ENCODE measurements around the gene TMPRSS13.

The TMPRSS13 gene

GRCh38 chr11:117906710-117907109 is 22.5 kb downstream of the TMPRSS13 start:
- no peak for DNase-seq (ENCODE audit: low spot score)
- H3K27ac ChIP-seq (ENCODE audit: poor library complexity, severe bottlenecking): peak overlapping the region; percentile 38
- TF ChIP-seq CTCF (IDR thresholded peaks at IDR 0.05; ENCODE audit: poor library complexity, severe bottlenecking): no peak
- ATAC-seq (ENCODE audit: low read depth): no peak
- no peaks in the 10 kb centered on the region for H3K27me3 ChIP-seq (ENCODE audit: insufficient read depth, poor library complexity, severe bottlenecking)
- H3K4me3 ChIP-seq (ENCODE audit: severe bottlenecking): no peak overlapping the region
- no peaks in the 10 kb centered on the region for H3K36me3 ChIP-seq (ENCODE audit: low read depth)
- H3K9me3 ChIP-seq (ENCODE audit: severe bottlenecking): no peaks in the 10 kb centered on the region
- peaks cover 9% of the 10 kb centered on the region for H3K4me1 ChIP-seq (ENCODE audit: insufficient read depth, poor library complexity, severe bottlenecking)

- H3K9me3 ChIP-seq (ENCODE audit: severe bottlenecking): no peaks in the 10 kb centered on the region
- peak; percentile 17 for DNase-seq (ENCODE audit: low spot score)
- TF ChIP-seq CTCF (IDR thresholded peaks at IDR 0.05; ENCODE audit: poor library complexity, severe bottlenecking): no peak
- ATAC-seq (ENCODE audit: low read depth): no peak
- H3K4me3 ChIP-seq (ENCODE audit: severe bottlenecking): no peak overlapping the region
- no peaks in the 10 kb centered on the region for H3K36me3 ChIP-seq (ENCODE audit: low read depth)
- H3K4me1 ChIP-seq (ENCODE audit: insufficient read depth, poor library complexity, severe bottlenecking): peaks cover 9% of the 10 kb centered on the region
- no peaks in the 10 kb centered on the region for H3K27me3 ChIP-seq (ENCODE audit: insufficient read depth, poor library complexity, severe bottlenecking)
- peak overlapping the region; percentile 38 for H3K27ac ChIP-seq (ENCODE audit: poor library complexity, severe bottlenecking)
These were observed 23.1 kb downstream of the TMPRSS13 start for GRCh38 chr11:117906126-117906525.

- Histone ChIP-seq H3K9me3 (ENCODE audit: severe bottlenecking) (no peaks in the 10 kb centered on the region), H3K27me3 (ENCODE audit: insufficient read depth, poor library complexity, severe bottlenecking) (no peaks in the 10 kb centered on the region), H3K4me1 (ENCODE audit: insufficient read depth, poor library complexity, severe bottlenecking) (peaks cover 9% of the 10 kb centered on the region), H3K4me3 (ENCODE audit: severe bottlenecking) (no peak overlapping the region), H3K27ac (ENCODE audit: poor library complexity, severe bottlenecking) (no peak overlapping the region), H3K36me3 (ENCODE audit: low read depth) (no peaks in the 10 kb centered on the region)
- ATAC-seq (ENCODE audit: low read depth): no peak
- TF ChIP-seq CTCF (IDR thresholded peaks at IDR 0.05; ENCODE audit: poor library complexity, severe bottlenecking): no peak
- DNase-seq (ENCODE audit: low spot score): peak; percentile 18
These were observed 23.7 kb downstream of the TMPRSS13 start for GRCh38 chr11:117905524-117905923.

- no peak overlapping the region for H3K27ac ChIP-seq (ENCODE audit: poor library complexity, severe bottlenecking)
- no peak overlapping the region for H3K4me3 ChIP-seq (ENCODE audit: severe bottlenecking)
- H3K9me3 ChIP-seq (ENCODE audit: severe bottlenecking): no peaks in the 10 kb centered on the region
- TF ChIP-seq CTCF (IDR thresholded peaks at IDR 0.05; ENCODE audit: poor library complexity, severe bottlenecking): no peak
- ATAC-seq (ENCODE audit: low read depth): no peak
- H3K4me1 ChIP-seq (ENCODE audit: insufficient read depth, poor library complexity, severe bottlenecking): peaks cover 9% of the 10 kb centered on the region
- peak; percentile 37 for DNase-seq (ENCODE audit: low spot score)
- H3K36me3 ChIP-seq (ENCODE audit: low read depth): no peaks in the 10 kb centered on the region
- no peaks in the 10 kb centered on the region for H3K27me3 ChIP-seq (ENCODE audit: insufficient read depth, poor library complexity, severe bottlenecking)
These were observed 25.5 kb downstream of the TMPRSS13 start for GRCh38 chr11:117903505-117904382.

All from RWPE2 (cell line).